Omental fat pad (tissue), 4 donors: Measurements from ENCODE around the gene PPM1D. TPM values are rescaled to one million over a fixed set of nuclear protein-coding genes. Genes with fewer than 3 reads are reported as not detected.
"Not testable (repeated sequence)": the region's sequence is repeated elsewhere in the genome, so short reads cannot be mapped to it uniquely, and the experiment has no call there.

Source experiments
- ATAC-seq: fragments of 150-250 bp; one replicate; pipeline ENCODE4 v1.9.1; 2016; ENCODE audit warnings: mild to moderate bottlenecking, moderate library complexity; ENCODE audit not compliant: low FRiP score
- DNase-seq: peaks from one replicate; pipeline ENCODE4 v3.0.0-alpha.2; 2019; ENCODE audit warnings: low spot score
- CTCF ChIP-seq, 3 donors: fragments of 450-650 bp; IDR thresholded peaks; one replicate each; pipeline ENCODE4 v1.5.1; 2016 to 2017; ENCODE audit warnings: antibody characterized with exemption in 3 of 3, mild to moderate bottlenecking in 3 of 3, moderate library complexity in 2 of 3
- total RNA-seq, 4 donors: library from RNA; depleted of rRNA; stranded (reverse); fragments of >200 nt; gene quantifications; one replicate each; pipeline ENCODE4 v1.1.0, GENCODE V29; 2016

The PPM1D gene
- total RNA-seq, 4 donors from 2014 or later = 11.1 to 32.0 (median 13.3) TPM

GRCh38 chr17:60656499-60656898 is 56.5 kb downstream of the PPM1D start:
- no peak for TF ChIP-seq CTCF (IDR thresholded peaks at IDR 0.05)
- DNase-seq (no peak), ATAC-seq (no peak)

- no peak for TF ChIP-seq CTCF (IDR thresholded peaks at IDR 0.05)
- no peak for ATAC-seq
- DNase-seq = no peak
These were observed 59.2 kb downstream of the PPM1D start for GRCh38 chr17:60659156-60659555.

GRCh38 chr17:60661489-60661888 is 61.5 kb downstream of the PPM1D start:
- DNase-seq = no peak
- TF ChIP-seq CTCF (IDR thresholded peaks at IDR 0.05) = no peak
- no peak for ATAC-seq

GRCh38 chr17:60664022-60664421 is 64.0 kb downstream of the PPM1D start:
- no peak for DNase-seq
- ATAC-seq = no peak
- TF ChIP-seq CTCF (IDR thresholded peaks at IDR 0.05) = no peak

- no peak for ATAC-seq
- TF ChIP-seq CTCF (IDR thresholded peaks at IDR 0.05) = no peak
- no peak for DNase-seq
These were observed 65.6 kb downstream of the PPM1D start for GRCh38 chr17:60665602-60666001.

- not testable (repeated sequence) for ATAC-seq
These were observed 68.7 kb downstream of the PPM1D start for GRCh38 chr17:60668741-60669140.

GRCh38 chr17:60671482-60671881 is 71.5 kb downstream of the PPM1D start:
- DNase-seq (no peak), ATAC-seq (no peak)
- no peak for TF ChIP-seq CTCF (IDR thresholded peaks at IDR 0.05)

More at GRCh38 chr17:60668741-60669140, 68.7 kb downstream of the PPM1D start:
- DNase-seq = not testable (repeated sequence)

- not testable (repeated sequence) for DNase-seq, ATAC-seq
These were observed 74.6 kb downstream of the PPM1D start for GRCh38 chr17:60674637-60675036.
